Fibroblast of villous mesenchyme (primary cell): ENCODE results near the gene PHTF2. TPM values are rescaled to one million over a fixed set of nuclear protein-coding genes. Genes with fewer than 3 reads are reported as not detected.

ENCODE experiments used
- DNase-seq: peaks from one replicate; pipeline ENCODE4 v3.0.0-alpha.2; 2010; ENCODE audit warnings: low read depth
- H3K4me3 ChIP-seq: 2 replicates; pipeline ENCODE4 v1.5.1; 2011; ENCODE audit warnings: low read depth, mild to moderate bottlenecking, low read length
- total RNA-seq: library from RNA; depleted of rRNA; stranded (reverse); fragments of >200 nt; gene quantifications from 2 replicates; pipeline ENCODE4 v1.2.3, GENCODE V29; 2012
- TF ChIP-seq, protein P1 (sequence below): IDR thresholded peaks from 2 replicates; pipeline ENCODE4 v1.5.1; 2012; ENCODE audit warnings: low read depth, mild to moderate bottlenecking, low read length; ENCODE audit not compliant: insufficient read depth

Gene PHTF2
- total RNA-seq, 1 donor, result 119 TPM

DNA sequence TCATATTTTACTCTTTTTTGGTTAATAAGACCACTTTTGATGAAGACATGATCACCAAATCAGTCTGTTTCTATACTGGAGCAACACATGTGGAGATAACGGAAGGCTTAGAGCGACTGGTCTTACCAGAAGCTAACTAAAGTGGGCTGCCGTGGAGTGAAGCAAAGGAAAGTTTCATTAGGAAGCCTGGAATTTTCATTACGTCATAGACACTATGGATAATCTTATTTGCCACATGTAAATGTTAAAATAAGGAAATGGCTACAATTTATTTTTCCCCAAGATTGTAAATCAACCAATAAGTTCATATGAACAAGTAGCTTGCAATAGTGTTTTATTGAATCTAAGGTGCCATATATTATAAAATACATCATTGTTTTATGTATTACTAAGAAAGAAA lies 185.4 kb downstream of the PHTF2 start:
- no peak overlapping the region for H3K4me3 ChIP-seq
- TF ChIP-seq, protein P1, sequence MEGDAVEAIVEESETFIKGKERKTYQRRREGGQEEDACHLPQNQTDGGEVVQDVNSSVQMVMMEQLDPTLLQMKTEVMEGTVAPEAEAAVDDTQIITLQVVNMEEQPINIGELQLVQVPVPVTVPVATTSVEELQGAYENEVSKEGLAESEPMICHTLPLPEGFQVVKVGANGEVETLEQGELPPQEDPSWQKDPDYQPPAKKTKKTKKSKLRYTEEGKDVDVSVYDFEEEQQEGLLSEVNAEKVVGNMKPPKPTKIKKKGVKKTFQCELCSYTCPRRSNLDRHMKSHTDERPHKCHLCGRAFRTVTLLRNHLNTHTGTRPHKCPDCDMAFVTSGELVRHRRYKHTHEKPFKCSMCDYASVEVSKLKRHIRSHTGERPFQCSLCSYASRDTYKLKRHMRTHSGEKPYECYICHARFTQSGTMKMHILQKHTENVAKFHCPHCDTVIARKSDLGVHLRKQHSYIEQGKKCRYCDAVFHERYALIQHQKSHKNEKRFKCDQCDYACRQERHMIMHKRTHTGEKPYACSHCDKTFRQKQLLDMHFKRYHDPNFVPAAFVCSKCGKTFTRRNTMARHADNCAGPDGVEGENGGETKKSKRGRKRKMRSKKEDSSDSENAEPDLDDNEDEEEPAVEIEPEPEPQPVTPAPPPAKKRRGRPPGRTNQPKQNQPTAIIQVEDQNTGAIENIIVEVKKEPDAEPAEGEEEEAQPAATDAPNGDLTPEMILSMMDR, result no peak
- no peak for DNase-seq

DNA sequence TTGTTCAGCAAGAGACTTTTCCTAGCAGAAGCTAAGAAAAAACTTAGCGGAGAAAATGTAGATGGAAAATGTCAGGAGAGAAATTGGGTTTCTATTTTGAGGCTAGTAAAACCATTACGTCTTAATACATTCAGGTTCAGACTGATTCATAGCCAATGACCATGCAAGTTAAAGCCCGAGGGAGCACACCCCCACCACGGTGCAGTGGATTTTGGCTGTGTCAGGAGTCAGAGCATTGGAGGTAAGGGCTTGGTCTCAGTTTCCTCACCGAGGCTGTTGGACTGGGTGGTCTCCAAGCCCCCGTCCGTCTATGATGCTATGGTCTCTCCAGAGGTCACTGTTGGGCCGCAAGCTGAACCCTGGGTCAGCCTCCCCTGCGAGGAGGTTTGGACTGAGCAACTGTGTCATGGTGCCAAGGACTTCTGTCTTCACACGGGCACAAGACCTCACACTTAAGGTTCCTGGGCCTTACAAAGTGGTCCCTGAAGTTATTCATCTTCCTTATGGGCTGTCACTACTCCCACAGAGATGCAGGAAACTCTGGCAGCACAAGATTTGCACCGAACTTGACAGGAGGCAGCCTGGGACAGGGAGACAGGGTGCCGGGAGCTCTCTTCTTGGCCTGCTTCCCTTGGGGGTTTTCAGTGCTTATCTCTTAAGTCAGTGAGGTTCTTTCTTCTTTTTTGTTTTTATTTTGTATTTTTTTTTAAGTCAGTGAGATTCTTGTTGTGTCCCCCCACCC lies 186.8 kb downstream of the PHTF2 start:
- H3K4me3 ChIP-seq, result no peak overlapping the region
- TF ChIP-seq, protein P1, result no peak
- no peak for DNase-seq

DNA sequence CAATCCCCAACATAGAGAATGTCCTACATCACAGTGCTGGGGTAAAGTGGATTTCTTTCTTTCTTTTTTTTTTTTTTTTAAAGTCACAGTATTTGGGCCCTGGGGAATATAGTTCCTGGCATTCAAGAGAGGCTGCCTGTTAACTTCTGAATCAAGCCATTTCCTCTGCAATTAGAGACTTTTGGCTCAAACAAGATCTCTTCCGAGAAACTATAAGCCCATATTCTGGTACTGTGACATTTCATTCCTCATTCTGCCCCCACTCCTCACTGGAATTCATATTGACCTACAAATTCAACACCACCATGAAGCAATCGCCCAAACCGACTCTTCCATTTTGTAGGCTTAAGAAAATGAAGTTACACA lies 187.4 kb downstream of the PHTF2 start:
- TF ChIP-seq, protein P1, result no peak
- DNase-seq, result no peak
- H3K4me3 ChIP-seq, result no peak overlapping the region

DNA sequence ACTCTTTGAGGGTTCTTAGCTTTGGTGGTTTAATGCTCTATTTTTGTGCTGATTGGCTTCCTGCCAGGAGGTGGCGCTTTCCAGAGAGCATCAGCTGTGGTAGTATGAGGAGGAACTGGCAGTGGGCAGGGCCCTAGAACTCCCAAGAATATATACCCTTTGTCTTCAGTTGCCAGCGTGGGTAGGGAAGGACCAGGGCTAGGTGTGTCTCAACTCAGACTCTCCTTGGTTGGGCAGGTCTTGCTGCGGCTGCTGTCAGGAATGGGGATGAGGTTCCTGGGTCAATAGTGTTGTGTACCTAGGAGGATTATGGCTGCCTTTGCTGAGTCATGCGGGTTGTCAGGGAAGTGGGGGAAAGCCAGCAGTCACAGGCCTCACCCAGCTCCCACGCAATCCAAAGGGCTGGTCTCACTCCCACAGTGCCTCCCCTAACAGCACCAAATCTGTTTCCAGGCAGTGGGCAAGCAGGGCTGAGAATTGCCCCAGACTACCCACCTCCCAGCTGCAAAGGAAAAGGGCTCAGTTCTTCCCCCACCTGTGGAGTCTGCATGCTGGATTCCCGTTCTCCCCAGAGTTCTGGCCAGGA lies 191.5 kb downstream of the PHTF2 start:
- TF ChIP-seq, protein P1, result no peak
- H3K4me3 ChIP-seq, result no peak overlapping the region
- DNase-seq, result peak; percentile 5

DNA sequence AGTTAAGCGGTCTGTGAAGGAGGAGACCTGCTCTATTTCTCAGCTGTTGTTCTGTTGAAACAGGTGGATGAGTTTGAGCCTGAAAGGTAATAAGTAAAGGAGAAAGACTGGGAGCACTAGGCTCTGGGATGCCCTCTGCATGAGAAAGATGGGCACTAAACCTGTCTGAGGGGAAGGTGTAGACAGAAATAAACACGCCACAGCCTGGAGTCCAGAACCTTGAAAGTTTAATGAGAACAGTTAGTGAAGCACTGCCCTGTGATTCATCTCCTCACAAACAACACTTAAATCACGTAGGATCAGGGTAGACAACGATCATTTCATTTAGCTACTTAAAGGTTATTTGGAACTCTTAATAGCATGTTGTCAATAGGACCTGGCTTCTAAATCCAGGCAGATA lies 193.1 kb downstream of the PHTF2 start:
- TF ChIP-seq, protein P1, result no peak
- no peak overlapping the region for H3K4me3 ChIP-seq
- no peak for DNase-seq

DNA sequence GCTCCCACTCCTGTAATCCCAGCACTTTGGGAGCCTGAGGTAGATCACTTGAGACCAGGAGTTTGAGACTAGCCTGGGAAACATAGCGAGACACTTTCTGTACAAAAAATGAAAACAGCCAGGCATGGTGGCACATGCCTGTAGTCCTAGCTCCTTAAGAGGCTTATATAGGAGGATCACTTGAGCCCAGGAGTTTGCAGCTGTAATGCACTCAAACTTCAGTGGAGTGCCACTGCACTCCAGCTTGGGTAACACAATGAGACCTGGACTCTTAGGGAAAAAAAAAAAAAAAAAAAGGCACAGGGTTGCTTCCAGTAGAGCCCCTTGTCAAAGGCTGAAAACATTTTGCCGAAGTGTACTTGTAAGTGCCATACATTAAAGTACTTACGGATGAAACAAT lies 195.3 kb downstream of the PHTF2 start:
- DNase-seq, result no peak
- H3K4me3 ChIP-seq, result no peak overlapping the region
- TF ChIP-seq, protein P1, result no peak
